HT-29 (cell line): Measurements from ENCODE around the gene ZNF503. TPM values are rescaled to one million over a fixed set of nuclear protein-coding genes. Genes with fewer than 3 reads are reported as not detected.

ENCODE experiments used
- DNase-seq: peaks from one replicate; pipeline ENCODE4 v3.0.0-alpha.2; 2015; ENCODE audit warnings: low spot score
- total RNA-seq: library from RNA; depleted of rRNA; stranded (reverse); fragments of >200 nt; shearing (Covaris generic); gene quantifications from 2 replicates; pipeline ENCODE4 v1.2.3, GENCODE V29; 2014

ZNF503 gene
- total RNA-seq, 1 experiment from 2014 or later = 8.8 TPM

- DNase-seq = no peak
These were observed 29.9 kb upstream of the ZNF503 start, which contains the start of gene LRMDA for GRCh38 chr10:75431180-75432111. Gene LRMDA (plus strand): TSS chr10:75431624.

GRCh38 chr10:75430000-75430763 lies 28.6 kb upstream of the ZNF503 start:
- no peak for DNase-seq

GRCh38 chr10:75429159-75429827 lies 27.7 kb upstream of the ZNF503 start:
- no peak for DNase-seq

DNA sequence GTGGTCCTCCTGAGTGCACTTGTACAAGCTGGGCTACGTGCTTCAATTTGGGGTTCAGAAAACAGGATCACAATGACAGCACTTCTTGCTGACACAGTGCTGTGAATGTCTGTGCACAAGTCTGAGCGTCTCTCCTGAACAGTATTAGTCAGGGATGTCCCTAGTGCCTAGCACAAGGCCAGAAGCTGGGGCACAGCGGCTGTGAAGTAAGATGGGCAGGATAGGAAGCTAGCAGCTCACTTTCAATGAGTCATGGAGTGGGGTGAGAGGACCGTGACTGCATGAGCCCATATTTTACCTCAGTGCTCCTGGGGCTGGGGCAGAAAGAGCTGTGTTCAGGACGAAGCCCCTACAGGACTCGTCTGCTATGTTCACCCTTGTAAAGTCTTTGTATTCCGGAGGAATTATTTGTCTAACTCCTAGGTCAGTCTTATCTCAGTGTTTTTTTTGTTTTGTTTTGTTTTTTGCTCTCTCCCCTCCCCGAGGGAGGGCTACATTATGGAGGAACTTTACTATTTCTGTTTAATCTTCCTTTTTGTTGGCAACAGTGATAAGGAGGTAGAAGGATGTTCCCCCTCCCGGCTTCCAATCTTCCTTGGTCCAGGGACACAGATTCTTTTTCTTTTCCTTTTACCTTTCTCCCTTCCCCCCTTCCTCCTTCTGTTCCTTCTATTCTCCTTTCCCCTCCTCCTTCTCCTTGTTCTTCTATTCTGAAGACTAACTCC lies 27.0 kb upstream of the ZNF503 start:
- DNase-seq = no peak

GRCh38 chr10:75427951-75428350 lies 26.4 kb upstream of the ZNF503 start:
- DNase-seq = no peak

DNA sequence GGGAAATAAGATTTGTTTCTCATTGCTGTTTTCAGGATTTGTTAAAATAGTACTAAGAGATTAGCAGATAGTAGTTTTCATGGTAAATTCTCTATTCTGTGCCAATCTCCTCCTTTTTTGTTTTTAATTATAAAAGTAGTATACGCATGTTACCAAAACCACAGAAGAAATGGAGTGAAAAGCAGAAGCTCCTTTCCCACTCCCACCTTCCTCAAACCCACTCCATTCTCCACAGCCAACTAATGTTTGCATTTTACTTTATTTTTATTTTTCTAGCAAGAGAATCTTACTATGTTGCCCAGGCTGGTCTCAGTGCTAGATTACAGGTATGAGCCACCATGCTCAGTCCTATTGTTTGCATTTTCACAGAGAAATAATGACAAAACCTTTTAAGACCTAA lies 25.3 kb upstream of the ZNF503 start:
- DNase-seq = no peak

GRCh38 chr10:75425291-75426079 lies 23.9 kb upstream of the ZNF503 start:
- no peak for DNase-seq

- no peak for DNase-seq
These were observed 23.0 kb upstream of the ZNF503 start for GRCh38 chr10:75424571-75424970.

- DNase-seq = no peak
These were observed 21.3 kb upstream of the ZNF503 start for GRCh38 chr10:75422913-75423312.

DNA sequence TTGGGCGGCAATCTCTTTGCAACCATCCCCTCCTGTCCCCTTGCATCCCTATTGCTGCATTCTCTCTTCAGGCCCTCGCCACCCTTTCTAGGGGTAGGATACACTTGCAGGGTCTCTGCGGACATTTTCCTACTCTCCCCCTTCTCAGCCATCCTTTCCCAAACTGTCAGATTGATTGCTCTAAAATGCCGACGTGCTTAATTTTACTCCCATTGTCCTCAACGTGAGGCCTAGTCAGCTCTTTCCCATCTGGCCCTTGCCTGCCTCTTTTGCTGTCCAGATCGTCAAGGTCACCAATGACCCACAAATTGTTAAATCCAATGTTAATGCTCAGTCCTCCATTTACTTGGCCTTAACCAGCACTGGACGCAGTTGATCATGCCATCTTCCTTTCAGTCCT lies 17.1 kb upstream of the ZNF503 start:
- no peak for DNase-seq

GRCh38 chr10:75418293-75418692 lies 16.7 kb upstream of the ZNF503 start:
- no peak for DNase-seq

- peak; percentile 28 for DNase-seq
These were observed 16.0 kb upstream of the ZNF503 start for GRCh38 chr10:75417522-75417927.

GRCh38 chr10:75414527-75414926 lies 13.0 kb upstream of the ZNF503 start:
- DNase-seq = no peak

GRCh38 chr10:75410132-75411005 lies 8.8 kb upstream of the ZNF503 start:
- no peak for DNase-seq

- peak; percentile 70 for DNase-seq
These were observed 7.6 kb upstream of the ZNF503 start for GRCh38 chr10:75408911-75409885.

- no peak for DNase-seq
These were observed 6.9 kb upstream of the ZNF503 start for GRCh38 chr10:75408509-75408875.

DNA sequence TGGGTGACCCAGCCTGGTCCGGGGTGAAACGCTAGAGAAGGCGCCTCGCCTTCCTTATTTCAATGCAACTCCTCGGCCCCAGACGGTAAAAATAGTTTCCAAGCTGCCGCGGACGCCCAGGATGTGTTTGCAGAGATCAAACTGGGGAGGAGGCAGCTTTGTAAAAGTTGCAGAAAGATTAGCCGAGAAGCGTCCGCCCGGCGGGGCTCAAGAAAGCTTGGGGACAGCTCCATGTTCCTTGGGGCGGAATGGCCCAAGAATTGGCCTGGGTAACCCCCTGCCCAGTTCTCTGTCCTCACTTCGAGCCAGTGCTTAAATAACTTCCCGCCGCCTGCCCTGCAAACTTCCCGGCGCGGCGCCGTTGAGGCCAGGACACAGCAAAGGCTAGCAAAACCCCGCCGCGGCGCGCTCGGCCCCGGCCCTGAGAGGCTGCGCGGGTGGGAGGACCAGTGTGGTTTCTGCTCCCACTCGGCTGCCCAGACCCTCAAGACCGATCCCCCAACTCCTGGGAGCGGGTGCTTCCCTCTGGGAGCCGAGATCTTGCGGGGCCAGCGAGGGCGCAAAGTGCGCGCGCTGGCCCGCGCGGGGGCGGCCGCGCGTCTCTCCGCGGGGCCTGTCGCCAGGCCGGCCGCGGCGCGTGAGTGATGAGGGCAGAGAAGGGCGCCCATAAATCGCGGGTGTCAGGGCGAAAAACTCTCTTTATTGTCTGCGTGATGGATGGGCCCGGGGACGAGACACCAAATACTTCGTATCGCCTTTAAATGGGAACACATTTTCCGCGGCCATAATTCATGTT lies 6.3 kb upstream of the ZNF503 start:
- DNase-seq = no peak
